Superior temporal gyrus (tissue), 1 donor: Measurements from ENCODE around the gene C1QTNF8.

Source experiments
- DNase-seq: peaks from one replicate; pipeline ENCODE4 v3.0.0-alpha.2; 2016; ENCODE audit errors: extremely low spot score

Gene C1QTNF8, protein sequence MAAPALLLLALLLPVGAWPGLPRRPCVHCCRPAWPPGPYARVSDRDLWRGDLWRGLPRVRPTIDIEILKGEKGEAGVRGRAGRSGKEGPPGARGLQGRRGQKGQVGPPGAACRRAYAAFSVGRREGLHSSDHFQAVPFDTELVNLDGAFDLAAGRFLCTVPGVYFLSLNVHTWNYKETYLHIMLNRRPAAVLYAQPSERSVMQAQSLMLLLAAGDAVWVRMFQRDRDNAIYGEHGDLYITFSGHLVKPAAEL

DNA sequence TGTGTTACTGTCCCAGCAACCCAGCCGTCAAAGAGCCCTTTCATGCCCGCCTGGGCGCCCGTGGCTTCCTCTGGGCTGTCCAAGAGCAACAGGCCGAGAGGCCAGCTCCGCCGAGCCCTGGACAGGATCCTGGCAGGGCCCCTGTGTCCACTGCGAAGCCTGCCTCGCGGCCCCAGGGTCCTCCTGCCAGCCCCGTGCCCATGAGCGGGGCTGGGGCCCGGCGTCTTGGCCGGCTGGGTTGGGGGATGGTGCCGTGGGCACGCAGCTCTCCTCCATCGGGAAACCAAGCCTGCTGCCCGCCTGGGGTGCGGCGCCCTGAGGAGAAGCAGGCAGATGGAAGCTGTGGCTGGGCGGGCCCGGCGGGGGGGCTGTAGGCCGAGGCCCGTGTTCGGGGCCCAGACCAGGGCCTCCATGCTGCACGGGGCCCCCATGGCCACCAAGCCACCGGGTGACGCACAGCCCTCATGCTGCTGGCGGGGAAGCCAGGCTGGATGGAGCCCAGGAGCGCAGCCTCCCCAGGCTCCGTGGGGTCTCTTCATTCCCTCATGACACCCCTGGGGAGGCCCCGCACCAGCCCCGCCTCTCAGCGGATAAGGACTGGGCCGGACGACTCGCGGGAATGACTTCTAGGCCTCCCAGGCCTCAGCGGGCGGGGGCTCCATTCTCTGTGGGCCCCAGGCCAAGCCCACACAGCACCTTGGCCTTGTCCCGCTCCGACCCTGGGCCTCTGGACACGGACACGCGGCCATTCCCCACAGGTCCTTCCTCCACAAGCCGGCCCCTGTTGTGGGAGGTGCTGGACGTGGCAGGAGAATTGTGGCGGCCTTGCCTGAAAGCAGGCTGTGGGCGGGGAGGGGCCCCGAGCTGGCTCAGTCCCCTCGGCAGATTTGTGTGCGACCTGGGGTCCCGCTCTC, at the start of gene C1QTNF8:
Gene C1QTNF8, minus strand, starts transcription at position 76 of the 914 bp plus-strand sequence. CDS start 1,322 bp downstream, outside the sequence.
- no peak for DNase-seq

DNA sequence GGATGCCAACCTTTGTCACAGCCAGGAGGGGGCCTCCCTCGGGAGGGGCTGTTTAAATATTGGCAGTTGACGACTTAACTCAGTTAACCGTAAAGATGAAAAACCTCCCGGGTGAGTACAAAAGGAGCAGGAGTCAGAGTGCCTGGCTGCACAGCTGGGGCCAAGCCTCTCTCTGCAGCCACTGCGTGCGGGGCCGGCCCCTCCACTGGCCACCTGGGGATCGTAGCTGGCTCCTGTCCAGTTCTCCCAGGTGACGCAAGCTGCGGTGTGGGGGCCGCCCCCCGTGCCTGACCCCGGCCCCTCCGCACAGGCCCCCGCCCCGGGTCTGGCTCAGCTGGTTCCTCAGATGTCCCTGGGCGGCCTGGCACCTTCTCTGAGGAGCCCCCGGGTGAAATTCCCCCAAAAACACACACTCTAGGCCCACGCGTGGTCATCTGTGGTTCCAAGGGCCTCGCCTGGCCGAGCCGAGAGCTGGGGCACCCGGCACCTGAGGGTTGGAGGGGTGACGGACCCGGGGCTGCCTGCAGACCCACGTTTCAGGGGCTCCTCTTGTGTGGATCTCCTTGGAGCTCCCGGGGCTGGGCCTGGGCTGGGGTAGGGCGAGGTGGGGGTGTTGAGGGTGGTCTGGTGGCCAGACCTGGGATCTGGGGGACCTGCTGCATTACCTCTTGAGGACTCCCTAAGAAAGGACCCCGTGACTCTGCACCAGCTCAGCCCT, 49.5 kb upstream of the C1QTNF8 start:
- no peak for DNase-seq

DNA sequence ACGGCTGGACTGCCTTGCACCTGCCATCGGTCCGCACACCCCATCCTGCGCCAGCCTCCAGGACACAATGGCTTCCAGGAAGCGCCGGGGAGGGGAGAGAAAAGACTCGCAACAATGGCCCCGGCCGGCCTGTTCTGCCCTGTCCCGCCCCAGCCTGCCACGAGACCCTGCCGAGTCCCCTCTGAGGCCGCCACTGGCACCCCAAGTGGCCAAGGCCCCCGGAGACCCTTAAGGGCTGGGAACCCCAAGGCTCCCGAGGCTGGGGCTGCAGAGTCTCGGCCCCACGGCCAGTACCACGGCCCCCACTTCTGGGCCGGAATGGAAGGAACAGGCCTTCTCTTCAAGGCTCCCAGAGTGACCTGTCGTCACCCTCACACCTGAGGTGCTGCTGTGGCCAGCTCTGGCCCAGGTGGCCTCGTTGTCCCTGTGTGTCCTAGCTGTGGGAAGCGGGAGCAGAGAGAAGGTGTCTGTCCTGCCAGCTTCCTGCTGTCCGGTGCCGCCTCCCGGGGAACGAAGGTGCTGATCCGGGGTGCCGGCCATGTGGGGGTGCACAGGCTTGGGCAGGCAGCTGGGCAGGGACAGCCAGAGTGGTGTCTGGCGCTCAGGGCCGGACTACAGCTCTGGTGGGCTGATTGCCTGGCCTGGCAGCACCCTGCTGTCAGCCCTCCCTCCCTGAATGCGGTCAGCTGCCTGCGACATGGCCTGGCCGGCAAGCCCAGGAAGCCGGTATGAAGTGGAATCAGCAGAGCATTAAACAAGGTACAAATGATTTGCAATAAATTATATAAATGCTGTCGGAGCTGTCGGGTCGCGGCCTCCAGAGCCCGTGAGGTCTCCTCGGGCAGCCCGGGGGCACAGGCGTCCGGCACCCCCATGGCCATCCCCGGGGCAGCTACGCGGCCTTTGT, 48.7 kb upstream of the C1QTNF8 start:
- DNase-seq: no peak

DNA sequence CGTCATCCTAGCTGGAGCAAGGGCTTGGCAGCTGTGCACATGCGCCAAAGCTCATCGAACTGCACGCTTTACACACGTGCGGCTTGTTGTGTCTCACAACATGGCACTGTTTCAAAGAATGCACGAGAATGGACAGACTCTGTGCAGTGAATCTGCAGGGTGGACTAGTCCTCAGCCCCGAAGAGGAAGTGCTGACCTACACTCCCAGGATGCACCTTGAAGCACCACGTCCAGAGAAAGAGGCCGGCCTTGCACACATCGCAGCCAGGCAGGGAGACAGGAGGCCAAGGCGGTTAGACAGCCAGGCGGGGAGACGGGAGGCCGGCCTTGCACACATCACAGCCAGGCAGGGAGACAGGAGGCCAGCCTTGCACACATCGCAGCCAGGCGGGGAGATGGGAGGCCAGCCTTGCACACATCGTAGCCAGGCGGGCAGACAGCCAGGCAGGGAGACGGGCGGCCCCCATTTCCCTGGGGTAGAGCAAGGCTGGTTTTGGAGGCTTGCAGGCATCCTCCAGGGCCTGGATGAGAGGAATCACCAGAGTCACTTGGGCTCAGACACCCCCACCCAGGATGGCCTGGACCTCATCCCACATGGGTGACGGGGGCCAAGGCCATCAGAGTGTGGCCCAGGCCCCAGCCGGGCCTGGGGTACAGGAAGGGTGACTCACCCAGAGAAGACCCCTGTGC, 47.9 kb upstream of the C1QTNF8 start:
- DNase-seq: no peak

DNA sequence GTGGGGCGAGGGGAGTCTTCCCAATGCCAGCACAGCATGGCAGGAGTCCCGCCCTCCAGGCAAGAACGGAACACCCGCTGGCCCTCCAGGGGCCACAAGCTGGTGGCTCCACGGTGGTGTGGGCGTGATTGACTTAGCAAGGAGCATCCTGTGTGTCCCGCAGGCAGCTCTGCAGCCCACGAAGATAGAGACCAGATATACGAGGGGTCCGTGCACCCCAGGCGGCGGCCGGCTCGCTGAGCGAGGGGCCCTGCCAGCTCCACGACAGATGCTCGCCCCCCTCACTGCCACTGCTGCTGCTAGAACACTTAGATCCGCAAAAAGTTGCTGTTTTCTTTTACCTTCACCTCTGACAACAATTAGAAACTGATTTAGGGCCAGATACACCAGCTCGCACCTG, 46.9 kb upstream of the C1QTNF8 start:
- no peak for DNase-seq

DNA sequence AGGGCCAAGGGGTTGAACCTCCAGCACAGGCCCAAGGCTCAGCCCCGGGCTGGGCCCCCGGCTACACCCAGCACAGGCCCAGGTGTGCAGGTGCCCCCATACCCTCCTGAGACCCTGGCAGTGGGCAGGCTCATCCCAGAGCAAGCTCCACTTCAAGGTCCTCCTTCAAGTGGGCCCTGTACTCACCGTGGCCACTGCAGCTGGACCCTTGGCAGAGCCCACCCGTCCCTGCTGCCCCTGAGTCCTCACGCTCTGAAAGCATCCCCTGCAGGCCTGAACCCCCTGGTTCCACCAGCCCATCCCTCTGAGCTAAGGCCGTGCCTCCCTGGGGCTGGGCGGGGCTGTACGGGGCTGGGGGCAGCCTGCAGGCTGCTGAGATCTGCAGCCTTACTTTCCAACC, 45.7 kb upstream of the C1QTNF8 start:
- no peak for DNase-seq

DNA sequence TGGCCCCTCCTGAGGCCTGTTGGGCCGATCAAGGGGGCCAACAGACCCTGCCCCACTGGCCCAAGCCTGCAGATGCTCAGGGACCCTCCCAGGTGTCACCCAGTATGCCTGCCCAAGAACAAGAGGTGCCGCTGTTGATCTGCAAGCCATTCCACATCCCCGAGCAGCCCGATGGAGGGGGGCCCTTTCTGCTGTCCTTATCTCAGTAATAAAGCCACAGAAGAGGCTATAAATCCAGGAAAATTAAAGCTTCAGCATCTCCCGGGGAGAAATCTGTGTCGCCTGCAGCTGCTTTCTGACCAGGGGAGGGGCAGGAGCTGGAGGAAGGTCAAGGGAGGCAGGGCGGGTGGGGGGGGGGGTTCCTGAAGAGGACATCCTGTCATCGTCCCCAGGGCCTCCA, 45.1 kb upstream of the C1QTNF8 start:
- no peak for DNase-seq

DNA sequence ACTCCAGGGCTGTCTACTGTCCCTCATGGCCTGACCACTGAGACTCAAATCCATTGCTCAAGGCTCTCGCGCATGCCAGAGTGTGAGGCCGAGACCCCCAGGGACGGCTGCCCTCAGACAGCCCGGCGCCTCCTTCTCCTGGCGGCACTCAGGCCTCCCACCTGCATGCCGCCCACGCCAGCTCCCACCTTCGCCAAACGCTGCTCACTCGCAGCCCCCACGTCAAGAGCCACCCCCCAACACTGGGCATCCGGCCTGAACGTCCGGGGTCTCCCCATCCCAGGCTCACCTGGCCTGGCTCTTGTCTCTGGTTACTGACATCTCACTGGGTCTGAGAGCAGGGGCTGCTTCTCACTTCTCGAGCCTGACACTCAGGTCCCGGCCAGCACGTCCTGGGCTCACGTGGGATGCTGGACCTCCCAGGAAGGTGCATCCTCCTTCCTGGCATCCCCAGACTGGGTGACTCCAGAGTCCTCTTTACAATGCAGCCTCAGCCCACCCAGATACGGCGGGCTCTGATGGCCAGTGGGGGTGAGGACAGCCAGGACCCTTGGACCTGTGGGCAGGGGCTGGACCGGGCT, 44.6 kb upstream of the C1QTNF8 start:
- DNase-seq: no peak

DNA sequence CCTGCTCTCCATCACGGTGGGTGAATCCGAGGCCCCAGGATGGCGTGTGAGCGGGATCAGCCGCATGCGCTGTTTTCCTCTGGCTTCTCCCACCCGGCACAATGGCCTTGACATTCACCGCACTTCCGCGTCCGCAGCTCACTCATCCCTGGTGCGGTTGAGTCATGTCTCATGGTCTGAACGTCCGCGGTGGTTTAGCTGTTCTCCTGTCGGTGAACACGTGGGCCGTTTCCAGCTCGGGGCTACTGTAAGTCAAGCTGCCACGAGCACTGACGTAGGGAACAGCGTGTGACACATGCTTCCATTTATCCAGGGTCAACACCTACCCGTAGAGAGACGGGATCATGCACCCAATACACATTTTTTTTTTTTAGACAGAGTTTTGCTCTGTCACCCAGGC, 41.6 kb upstream of the C1QTNF8 start:
- no peak for DNase-seq

DNA sequence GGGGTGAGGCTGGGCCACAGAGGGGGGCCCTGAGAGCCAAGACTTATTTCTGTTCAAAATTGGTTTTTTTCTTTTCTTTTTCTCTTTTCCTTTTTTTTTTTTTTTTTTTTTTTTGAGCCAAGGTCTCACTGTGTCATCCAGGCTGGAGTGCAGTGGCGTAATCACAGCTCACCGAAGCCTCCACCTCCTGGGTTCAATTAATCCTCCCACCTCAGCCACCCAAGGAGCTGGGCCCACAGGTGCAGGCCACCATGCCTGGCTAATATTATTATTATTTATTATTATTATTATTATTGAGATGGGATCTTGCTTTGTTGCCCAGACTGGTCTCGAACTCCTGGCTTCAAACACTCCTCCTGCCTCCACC, 39.4 kb upstream of the C1QTNF8 start:
- DNase-seq: no peak

DNA sequence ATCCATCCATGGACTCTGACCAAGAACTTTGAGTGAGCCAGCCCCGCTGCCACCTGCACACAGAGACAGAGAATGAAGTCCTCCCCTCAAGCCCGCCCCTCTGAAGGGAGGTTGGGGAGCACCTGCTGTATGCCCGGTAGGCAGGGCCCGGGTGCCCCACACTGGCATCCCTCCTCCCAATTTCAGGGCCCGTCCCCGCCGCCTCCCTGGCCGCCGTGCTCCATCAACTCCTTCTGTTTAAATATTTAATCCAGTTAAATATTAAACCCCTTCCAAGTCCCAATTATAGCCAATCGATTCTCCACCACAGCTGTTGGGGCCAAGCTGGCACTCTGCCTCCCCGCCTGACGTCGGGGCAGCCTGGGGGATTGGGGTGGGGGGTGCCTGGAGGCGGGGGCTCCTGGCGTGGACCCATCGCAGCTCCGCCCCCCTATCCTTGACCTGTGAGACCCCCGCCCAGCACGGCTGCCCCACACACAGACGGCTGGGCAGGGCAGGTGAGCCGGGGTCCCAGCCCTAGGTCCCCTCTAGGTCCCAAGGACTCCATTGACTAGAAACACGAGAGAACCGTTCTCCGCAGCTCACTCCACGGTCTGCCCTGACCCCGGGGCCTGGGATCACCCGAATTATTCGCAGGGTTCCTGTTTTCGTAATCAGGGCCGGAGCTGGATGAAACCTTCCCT, 38.9 kb upstream of the C1QTNF8 start:
- DNase-seq: no peak

DNA sequence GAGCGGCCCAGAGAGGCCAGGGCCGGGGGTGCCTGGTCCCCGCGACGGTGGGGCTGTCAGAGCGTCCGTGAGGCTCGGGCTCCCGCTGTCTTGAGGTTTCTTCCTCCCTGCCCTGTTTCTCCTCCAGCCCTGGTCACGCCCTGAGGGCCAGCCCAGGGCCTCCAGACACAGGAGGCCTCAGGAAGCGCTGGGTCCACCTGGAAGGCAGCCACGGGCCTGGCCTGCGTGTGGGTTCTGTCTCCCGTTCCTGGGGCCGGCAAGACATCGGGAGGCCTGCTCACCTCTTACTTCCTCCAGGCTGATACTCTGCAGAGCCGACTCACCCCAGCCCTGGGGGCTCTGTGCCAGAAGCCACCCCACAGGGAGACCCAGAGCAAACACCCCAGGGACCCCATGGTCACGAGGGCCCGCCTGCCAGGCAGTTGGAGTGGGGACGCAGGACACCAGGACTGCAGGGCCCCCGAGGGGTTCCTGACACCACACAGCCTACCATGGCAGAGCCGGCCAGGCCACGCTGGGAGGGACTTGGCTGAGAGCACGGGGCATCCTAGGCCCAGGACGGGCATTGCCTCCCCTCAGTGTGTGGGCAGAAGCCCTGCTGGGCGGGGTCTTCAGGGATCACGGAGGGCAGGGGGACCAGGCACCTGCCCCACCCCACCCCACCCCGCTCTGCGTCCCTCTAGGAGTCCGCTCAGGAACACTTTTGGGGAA, 37.9 kb upstream of the C1QTNF8 start:
- DNase-seq: no peak

DNA sequence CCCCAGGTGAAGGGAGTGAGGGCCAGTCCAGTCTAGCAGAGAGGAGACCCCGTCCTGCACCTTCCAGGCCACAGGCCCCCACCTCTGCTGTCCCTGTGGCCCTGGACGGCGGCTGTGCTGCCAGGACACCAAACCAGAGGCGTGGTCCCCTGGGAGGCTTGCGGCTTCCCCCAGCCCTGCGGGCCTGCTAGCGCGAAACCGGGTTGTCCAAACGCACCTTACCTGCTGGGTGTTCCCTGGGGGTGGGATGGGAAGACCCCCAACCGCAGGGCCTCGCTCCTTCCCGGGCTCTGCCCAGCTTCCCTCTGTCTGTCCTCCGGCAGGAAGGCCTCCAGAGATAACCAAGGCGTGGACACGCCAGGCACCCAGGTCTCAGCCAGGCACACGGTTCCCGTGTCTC, 37.2 kb upstream of the C1QTNF8 start:
- DNase-seq: no peak

DNA sequence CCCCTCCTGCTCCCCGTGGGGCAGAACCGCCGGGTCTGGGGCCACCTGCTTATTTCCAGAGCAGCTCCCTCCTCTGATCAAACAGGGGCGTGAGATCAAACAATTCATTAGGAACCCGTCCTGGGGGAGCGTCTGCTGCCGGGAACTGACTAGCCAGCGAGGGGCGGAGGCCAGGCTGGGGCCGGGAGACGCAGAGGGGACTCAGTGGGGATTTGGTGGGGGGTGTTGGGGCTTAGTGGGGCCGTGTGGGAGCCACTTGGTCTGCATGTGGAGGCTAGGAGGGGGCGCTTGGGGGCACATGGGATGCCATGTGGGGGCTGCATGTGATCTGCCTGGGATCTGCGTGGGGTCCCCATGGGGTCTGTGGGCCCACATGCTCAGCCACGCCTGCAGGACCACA, 36.4 kb upstream of the C1QTNF8 start:
- DNase-seq: no peak

DNA sequence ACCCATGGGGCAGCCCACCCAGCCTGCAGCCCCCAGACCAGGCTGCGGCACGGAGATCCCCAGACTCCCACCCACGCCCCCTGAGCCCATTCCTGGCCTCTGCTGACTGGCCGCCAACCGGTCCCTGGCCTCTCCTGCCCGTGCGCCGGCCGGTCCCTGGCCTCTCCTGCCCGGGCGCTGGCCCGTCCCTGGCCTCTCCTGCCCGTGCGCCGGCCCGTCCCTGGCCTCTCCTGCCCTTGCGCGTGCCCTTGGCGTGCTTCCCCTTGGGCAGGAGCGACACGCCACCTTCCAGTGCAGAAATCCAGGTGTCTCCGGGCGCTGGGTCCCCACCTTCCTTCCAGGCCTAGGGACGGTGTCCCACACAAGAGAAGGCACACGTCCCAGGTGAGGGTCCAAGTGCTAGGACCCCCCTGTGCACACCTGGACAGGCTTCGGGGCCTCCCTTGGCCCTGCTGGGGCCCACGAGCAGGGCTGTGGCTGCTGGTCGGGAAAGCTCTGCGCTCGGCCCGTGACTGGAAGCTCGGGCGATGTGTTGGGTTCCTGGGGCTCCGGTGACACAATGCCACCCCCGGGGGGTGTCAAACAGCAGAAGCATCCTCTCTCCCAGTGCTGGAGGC, 35.4 kb upstream of the C1QTNF8 start:
- DNase-seq: no peak

DNA sequence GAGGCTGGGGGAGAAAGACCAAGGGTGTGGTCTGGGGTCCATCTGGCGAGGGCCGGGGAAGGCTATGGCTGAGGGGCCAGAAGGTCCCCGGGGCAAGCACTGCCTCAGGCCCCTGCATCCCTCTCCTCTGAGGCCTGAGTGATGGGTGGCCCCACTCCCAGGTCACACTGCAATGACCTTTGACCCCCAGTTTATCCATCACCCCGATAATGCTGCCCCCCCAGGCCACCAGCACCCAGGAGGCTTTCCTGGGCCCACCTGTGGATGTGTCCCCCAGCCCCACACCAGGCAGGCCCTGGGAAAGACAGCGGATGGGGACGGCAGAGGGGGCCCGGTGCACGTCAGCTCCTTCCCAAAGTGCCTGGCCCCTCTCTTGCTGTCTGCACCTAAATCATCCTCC, 34.3 kb upstream of the C1QTNF8 start:
- DNase-seq: no peak

DNA sequence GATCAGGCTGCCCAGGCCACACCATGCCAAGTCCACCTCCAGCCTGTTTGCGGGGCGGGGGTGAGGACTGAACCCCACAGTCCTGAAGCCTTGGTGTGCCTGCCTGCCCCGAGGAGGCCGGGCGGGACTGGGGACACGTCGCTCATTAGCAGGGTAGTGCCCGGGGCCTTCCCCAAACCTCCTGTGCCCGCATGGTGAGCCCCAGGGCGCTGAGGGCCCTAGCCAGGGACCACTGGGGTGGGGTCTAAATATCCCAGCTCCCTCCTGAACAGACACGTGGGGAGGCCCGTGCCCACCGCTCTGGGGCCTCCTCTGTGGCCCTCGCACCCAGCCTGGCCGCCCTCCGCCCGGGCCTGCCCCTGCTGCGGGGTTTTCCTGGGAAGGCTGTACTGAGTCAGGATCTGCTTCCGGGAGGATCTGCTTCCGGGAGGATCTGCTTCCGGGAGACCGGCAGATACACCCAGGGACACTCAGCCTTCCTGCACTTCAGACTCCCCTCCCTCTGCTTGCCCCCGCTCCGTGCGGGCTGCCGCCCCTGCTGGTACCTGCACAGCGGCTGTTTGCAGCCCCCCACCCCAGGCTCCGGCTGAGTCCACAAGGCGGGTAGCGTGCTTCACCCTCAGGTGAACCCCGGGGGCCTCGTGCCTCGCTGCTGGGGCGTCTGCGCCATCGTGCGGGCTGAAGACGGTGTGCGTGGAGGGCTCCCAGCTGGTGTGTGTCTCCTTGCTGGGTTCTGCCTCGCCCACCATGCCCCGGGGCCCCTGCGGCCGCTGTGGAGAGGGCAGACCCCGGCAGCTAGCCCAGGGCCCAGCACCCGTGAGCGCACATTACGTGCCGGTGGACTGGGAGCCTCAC, 33.3 kb upstream of the C1QTNF8 start:
- DNase-seq: no peak
